HG03108 (cell line): ENCODE measurements around the gene NT5C3B.
A peak's percentile ranks its signal among the peaks of the same experiment; 100 is the strongest.

Source experiments
- ATAC-seq: cut with Tn5 transposase; IDR thresholded peaks from one replicate; pipeline ENCODE4 v1.9.1; 2021; ENCODE audit warnings: moderate library complexity; ENCODE audit not compliant: unreplicated experiment

Gene NT5C3B

GRCh38 chr17:41811549-41812380 lies 24.3 kb downstream of the NT5C3B start, which contains the start of gene P3H4:
P3H4 (minus strand) TSS chr17:41811949; CDS start chr17:41811915, 34 bp downstream.
- peak; percentile 59 for ATAC-seq

GRCh38 chr17:41810659-41811548 lies 25.1 kb downstream of the NT5C3B start:
- peak; percentile 8 for ATAC-seq

DNA sequence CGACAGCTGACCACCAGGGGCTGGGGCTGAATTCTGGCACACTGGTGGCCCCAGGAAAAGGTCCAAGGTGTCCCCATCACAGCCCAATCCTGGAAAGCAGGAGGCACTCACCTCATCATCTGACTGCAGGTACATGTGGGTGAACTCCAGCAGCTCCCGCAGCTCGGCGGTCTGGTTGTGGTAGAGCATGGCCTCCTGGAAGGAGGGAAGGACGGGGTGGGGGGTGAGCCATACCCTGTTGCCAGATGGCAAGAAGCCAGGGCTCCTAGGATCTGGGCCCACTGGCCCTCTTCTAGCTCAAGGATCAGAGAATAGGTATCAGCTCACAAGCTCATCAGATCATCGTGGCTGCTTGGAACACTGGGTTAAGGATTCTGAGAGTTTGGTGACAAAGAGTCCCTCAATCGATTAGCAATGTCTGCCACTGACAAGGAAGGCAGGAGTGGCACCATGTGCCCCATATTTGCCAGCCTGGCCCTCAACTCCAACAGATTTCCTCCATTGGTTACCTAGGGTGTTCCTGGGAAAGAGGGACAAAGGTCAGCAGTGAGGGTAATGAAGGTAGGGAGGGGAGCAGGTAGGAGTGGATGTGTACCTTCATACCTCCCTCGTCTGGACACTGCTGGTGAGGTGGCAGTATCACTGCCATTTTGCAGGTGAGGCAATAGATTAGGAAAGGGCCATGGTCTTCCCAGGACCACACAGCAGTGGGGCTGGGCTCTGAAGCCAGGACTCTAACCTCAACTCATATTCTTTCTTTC lies 29.2 kb downstream of the NT5C3B start:
- no peak for ATAC-seq

GRCh38 chr17:41803049-41804020 lies 32.7 kb downstream of the NT5C3B start:
- ATAC-seq, result no peak

- no peak for ATAC-seq
Observed at GRCh38 chr17:41801374-41802271, 34.4 kb downstream of the NT5C3B start.

DNA sequence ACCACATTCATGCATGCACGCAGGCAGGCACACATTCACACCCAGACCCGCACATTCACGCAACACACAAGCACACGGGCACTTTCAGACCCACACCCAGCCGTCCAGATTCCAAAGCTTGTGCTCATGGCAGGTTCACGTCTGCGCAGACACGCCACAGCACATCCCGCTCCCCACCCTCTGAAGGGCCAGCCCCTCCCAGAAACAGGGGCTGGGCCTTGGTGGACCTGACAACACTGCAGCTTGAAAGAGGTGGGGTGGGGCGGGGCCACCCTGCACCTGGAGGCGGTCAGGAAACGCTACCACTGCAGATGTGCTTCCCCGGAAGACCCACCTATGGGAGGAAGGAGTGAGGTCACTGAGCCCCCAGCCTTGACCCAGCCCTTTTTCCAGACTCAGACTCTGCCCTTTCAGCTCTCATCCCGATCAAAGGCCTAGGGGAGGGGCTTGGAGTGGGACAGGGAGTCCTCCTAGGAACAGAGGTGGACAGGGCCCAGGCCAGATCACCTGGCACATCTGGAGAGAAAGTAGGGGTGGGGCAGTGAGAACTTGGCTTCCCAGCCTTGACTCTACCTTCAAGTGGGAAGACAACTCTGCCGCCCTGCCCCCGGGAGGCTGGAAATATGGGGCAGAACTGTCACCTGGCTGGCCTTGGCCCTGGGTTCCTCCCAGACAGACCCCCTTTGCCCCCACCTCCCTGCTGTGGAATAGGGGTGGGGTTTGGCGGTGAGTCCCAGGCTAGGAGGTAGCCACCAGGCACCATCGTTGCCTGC lies 35.2 kb downstream of the NT5C3B start:
- ATAC-seq, result no peak

- ATAC-seq, result no peak
Observed at GRCh38 chr17:41799366-41799765, 36.7 kb downstream of the NT5C3B start.

DNA sequence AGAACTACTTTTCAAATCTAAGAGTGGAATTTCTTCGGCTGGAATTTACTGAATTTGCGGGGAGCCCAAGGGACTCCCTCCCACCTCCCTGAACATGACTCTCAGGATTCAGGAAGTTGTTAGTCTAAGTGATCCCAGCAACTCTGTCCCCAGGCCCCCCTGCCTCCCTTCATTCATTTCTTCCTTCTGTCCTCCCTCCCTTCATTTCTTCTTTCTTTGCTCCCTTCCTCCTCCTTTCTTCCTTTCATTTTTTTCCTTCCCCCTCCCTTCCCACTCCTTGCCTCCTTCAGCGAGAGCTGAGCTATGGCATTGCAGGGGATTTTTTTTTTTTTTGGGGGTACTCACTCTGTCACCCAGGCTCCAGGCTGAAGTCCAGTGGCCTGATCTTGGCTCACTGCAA lies 38.7 kb downstream of the NT5C3B start:
- ATAC-seq, result no peak

DNA sequence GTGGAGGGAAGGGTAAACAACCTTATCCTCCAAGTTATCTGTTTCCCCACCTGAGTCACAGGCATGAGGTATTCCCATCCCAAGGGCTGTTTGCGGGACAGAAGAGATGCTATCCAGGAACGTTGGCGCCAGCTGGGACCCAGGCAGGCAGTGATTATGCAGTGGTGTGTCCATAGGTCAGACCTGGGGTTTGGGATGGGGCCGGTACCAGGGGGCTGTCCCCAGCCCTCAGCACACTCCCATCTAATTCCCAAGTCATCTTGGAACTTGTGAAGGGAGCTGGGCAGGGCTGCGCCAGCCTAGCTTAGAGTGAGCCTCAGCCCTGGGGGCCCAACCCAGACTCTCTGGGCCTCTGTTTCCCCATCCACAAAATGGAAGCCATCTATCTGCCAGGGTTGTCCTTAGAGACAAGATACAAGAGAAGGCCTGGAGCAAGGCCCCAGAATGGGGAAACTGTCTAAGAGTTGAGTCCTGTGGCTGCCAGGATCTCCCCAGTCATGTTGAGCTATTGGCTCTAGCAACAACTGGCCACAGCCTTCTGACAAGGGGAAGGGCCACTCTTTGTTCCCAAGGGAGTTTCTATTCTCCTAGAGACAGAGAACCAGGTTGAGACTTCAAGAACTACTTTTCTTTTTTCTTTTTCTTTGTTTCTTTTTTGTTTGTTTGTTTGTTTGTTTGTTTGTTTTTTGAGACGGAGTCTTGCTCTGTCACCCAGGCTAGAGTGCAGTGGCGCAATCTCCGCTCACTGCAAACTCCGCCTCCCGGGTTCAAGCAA lies 39.7 kb downstream of the NT5C3B start:
- no peak for ATAC-seq

GRCh38 chr17:41794540-41794975 lies 41.5 kb downstream of the NT5C3B start:
- no peak for ATAC-seq

DNA sequence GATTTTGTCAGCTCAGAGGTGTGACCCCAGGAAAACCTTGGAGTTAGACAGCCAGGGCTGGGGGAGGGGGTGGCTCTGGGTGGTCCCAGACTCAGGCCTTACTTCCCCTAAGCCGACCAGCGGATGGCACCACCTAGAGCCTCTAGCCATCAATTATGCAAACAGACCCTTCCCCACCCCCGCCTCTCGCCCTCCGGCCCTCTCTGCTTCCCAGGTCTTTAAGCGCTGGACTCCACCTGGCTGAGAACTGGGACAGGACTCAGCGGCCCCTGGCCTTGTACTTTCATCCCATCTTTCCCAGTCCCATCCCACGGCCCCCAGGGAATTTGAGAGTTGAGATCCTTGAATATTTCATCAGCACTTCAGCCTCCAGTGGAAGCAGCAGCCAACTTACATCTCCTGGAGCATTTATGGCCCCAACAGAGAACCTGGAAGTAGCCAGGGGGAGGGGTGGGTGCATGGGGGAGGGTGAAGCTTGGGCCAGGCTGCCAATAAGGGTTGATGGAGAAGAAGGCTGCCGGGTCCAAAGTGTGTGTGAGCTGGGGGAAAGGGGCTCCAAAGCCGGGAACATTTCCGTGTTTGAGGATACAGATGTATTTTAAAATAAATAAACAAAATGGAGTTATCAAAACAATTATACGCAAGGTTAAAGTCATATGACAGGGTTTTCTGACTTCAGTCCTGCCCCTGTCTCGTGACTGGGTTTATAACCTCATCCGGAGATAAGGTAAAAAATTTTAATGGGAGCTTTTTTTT lies 42.1 kb downstream of the NT5C3B start:
- no peak for ATAC-seq

DNA sequence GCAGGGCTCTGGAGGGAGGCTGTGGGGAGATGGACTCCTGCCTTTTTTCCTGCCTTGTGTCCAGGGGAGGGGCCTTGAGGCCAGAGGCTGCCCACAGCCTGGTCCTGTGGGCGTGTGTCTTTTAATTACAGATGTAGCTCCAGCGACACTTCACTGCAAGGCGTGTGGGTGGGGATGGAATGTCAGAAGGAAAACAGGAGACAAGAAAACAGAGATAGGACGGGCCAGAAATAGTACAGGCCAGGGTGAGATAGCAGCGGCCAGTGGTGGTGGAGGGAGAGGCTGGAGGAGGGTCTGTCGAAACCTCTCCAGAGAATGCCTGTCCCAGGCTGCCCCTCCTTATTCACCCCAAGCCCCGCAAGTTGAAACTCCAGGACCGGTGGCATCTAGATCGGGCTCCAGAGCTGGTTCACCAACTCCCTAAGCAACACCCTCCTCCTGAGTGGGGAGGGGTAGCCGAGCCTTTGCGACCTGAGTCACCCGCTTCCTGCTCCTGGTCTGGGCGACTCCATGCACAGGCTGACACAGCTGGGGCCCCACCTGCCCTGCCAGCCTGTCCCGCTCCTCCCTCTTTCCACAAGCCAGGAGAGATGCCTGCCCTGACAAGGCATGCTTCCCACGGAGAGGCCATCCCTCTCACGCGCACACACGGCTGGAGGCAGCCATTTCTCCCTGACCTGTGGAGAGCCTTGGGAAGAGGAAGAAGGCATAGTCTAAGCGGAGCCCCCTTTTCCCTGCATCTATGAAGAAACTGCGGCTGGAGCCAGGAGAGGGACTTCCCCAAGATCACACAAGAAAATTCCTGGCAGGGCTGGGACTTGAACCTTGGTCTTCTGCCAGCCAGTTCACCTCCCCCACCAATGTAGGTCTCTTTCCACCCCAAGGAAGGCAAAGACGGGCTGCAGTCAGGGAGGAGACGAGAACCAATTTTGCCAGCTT lies 42.9 kb downstream of the NT5C3B start:
- no peak for ATAC-seq

- ATAC-seq, result no peak
Observed at GRCh38 chr17:41787021-41787418, 49.0 kb downstream of the NT5C3B start.

- ATAC-seq, result peak; percentile 84
Observed at GRCh38 chr17:41786227-41787020, 49.6 kb downstream of the NT5C3B start, which contains the start of gene JUP. JUP (minus strand) TSS chr17:41786711; CDS start chr17:41771854, 14,857 bp downstream.

- no peak for ATAC-seq
Observed at GRCh38 chr17:41785859-41786226, 50.2 kb downstream of the NT5C3B start.
